GM19467 (cell line): Measurements from ENCODE around the gene NFATC2.
"Not testable (repeated sequence)": the region's sequence is repeated elsewhere in the genome, so short reads cannot be mapped to it uniquely, and the experiment has no call there.

ENCODE experiments used
- ATAC-seq: cut with Tn5 transposase; IDR thresholded peaks from one replicate; pipeline ENCODE4 v1.9.1; 2021; ENCODE audit warnings: mild to moderate bottlenecking, moderate library complexity; ENCODE audit not compliant: unreplicated experiment

NFATC2 gene

GRCh38 chr20:51361258-51361657 is 181.3 kb downstream of the NFATC2 start:
- no peak for ATAC-seq

GRCh38 chr20:51360451-51361201 is 181.9 kb downstream of the NFATC2 start:
- no peak for ATAC-seq

- ATAC-seq, result no peak
Observed at GRCh38 chr20:51359947-51360346, 182.6 kb downstream of the NFATC2 start.

GRCh38 chr20:51359401-51359800 is 183.1 kb downstream of the NFATC2 start:
- no peak for ATAC-seq

- ATAC-seq, result no peak
Observed at GRCh38 chr20:51358032-51358724, 184.3 kb downstream of the NFATC2 start.

GRCh38 chr20:51357543-51357942 is 185.0 kb downstream of the NFATC2 start:
- ATAC-seq, result no peak

GRCh38 chr20:51356871-51357270 is 185.6 kb downstream of the NFATC2 start:
- ATAC-seq, result no peak

GRCh38 chr20:51354769-51355319 is 187.7 kb downstream of the NFATC2 start:
- no peak for ATAC-seq

GRCh38 chr20:51354191-51354768 is 188.2 kb downstream of the NFATC2 start:
- ATAC-seq, result no peak

GRCh38 chr20:51353491-51353890 is 189.0 kb downstream of the NFATC2 start:
- ATAC-seq, result no peak

GRCh38 chr20:51352791-51353190 is 189.7 kb downstream of the NFATC2 start:
- ATAC-seq, result no peak

- no peak for ATAC-seq
Observed at GRCh38 chr20:51350941-51351631, 191.4 kb downstream of the NFATC2 start.

- no peak for ATAC-seq
Observed at GRCh38 chr20:51348876-51349275, 193.6 kb downstream of the NFATC2 start.

GRCh38 chr20:51347831-51348230 is 194.7 kb downstream of the NFATC2 start:
- no peak for ATAC-seq

- no peak for ATAC-seq
Observed at GRCh38 chr20:51346686-51347485, 195.6 kb downstream of the NFATC2 start.

- no peak for ATAC-seq
Observed at GRCh38 chr20:51345601-51346101, 196.9 kb downstream of the NFATC2 start.

GRCh38 chr20:51343802-51344201 is 198.7 kb downstream of the NFATC2 start:
- ATAC-seq, result not testable (repeated sequence)

- ATAC-seq, result no peak
Observed at GRCh38 chr20:51342510-51343236, 199.8 kb downstream of the NFATC2 start.

GRCh38 chr20:51341581-51341980 is 200.9 kb downstream of the NFATC2 start:
- no peak for ATAC-seq
